Prostate gland (tissue), 2 donors: Measurements from ENCODE around the gene SLIT1. TPM values are rescaled to one million over a fixed set of nuclear protein-coding genes. Genes with fewer than 3 reads are reported as not detected.
A peak's percentile ranks its signal among the peaks of the same experiment; 100 is the strongest.

Source experiments
- DNase-seq: peaks from one replicate; pipeline ENCODE4 v3.0.0-alpha.2; 2019; ENCODE audit warnings: low spot score
- H3K27ac ChIP-seq, 2 donors: fragments of 200-600 bp; sonication (generic); 2 replicates each; pipeline ENCODE4 v1.5.1; 2017 to 2019
- H3K27me3 ChIP-seq: fragments of 200-600 bp; sonication (generic); replicated peaks from 2 replicates; pipeline ENCODE4 v1.5.1; 2019; ENCODE audit not compliant: insufficient read depth
- H3K36me3 ChIP-seq, 2 donors: fragments of 200-600 bp; sonication (generic); 1 replicate in 1 of 2; 2 replicates in 1 of 2; pipeline versions ENCODE4 v1.5.1 to v1.8.1; 2017 to 2019
- H3K4me1 ChIP-seq: fragments of 200-600 bp; sonication (generic); replicated peaks from 2 replicates; pipeline ENCODE4 v1.5.1; 2019
- H3K4me3 ChIP-seq, 2 donors: fragments of 200-600 bp; sonication (generic); 2 replicates each; pipeline ENCODE4 v1.5.1; 2017 to 2019
- H3K9me3 ChIP-seq: fragments of 200-600 bp; sonication (generic); 2 replicates; pipeline ENCODE4 v1.5.1; 2017
- CTCF ChIP-seq, 4 experiments: fragments of 200-600 bp in 2 of 4; fragments of 450-650 bp in 2 of 4; sonication (generic) in 2 of 4; IDR thresholded peaks; 1 replicate in 3 of 4; 2 replicates in 1 of 4; pipeline ENCODE4 v1.5.1; 2016 to 2019; ENCODE audit warnings: antibody characterized with exemption in 4 of 4, mild to moderate bottlenecking in 2 of 4, moderate library complexity in 2 of 4
- POLR2A ChIP-seq: fragments of 450-650 bp; IDR thresholded peaks from one replicate; pipeline ENCODE4 v1.6.1; 2016; ENCODE audit warnings: antibody characterized with exemption, mild to moderate bottlenecking
- POLR2AphosphoS5 ChIP-seq: sonication (generic); formaldehyde crosslinking; IDR thresholded peaks from one replicate; pipeline ENCODE4 v1.6.1; 2017; ENCODE audit warnings: antibody characterized with exemption
- WGBS: methylation state at CpG from one replicate; pipeline ENCODE4 v1.1.5; 2018; 5-methylcytosine and 5-hydroxymethylcytosine counted together
- intact Hi-C: fragments of 100-400 bp; cut with DNase I; formaldehyde crosslinking; loops from one replicate; pipeline ENCODE4 v1.14.2; 2022
- total RNA-seq, 2 donors: library from RNA; depleted of rRNA; stranded (reverse); fragments of >200 nt; gene quantifications; one replicate each; pipeline ENCODE4 v1.1.0, GENCODE V29; 2016

Gene SLIT1
- total RNA-seq, 2 donors from 2014 or later = 0.59 to 0.91 TPM

- WGBS = 93% methylated on average over 6 of the region's 7 CpGs
- Histone ChIP-seq H3K36me3 (no peaks in the 10 kb centered on the region), H3K4me3 (no peak overlapping the region), H3K9me3 (no peaks in the 10 kb centered on the region), H3K27me3 (no peaks in the 10 kb centered on the region), H3K4me1 (no peaks in the 10 kb centered on the region), H3K27ac (no peak overlapping the region)
- intact Hi-C loops = no loop called here
- no peak for TF ChIP-seq POLR2AphosphoS5
- no peak for TF ChIP-seq POLR2A
- no peak for TF ChIP-seq CTCF (IDR thresholded peaks at IDR 0.05)
- DNase-seq = no peak
These were observed 125.9 kb downstream of the SLIT1 start for GRCh38 chr10:97059872-97060205.

DNA sequence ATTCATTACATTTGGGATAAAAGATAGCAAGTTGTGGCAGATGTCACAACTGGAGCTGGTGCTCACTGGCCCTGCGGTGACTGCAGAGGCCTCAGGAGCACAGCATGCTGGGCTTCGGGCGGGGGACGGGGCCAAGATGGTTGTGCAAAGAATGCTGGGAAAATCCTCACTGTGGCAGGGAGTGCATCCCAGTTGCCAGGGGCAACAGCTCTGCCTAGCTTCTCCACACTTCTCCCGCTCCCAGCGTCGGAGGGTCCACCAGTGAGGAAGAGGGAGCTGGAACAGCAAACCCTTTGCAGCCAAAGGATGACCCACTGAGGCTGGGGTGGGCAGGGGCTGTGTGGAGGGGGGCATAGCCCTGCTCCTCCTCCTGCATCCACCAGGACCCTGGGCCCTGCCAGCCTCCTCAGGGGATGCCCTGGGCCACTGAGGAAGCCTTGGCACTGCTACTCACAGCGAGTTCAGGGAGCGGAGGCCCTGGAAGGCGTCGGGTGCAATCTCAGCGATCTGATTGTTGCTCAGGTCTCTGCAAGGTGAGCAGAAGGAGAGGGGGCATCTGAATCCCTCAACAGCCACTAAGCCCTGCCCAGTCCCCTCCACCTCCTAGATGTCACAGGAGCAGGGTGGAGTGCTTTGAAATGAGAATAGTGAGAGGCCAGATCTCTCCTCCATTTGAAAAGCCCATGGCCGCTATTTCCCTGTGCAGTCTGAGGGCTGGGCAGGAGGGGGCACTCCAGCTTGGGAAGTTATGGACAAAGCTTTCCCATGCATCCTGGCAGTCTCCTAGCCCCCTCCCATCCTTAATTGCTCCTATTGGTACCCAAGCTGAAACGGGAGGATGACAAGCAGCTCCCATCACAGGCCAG is 126.5 kb downstream of the SLIT1 start:
- H3K4me1 ChIP-seq = no peaks in the 10 kb centered on the region
- H3K27ac ChIP-seq = no peak overlapping the region
- TF ChIP-seq POLR2A (no peak), POLR2AphosphoS5 (no peak), CTCF (IDR thresholded peaks at IDR 0.05) (no peak)
- H3K4me3 ChIP-seq = no peak overlapping the region
- 88% methylated on average over 14 of the region's 14 CpGs for WGBS
- H3K36me3 ChIP-seq = no peaks in the 10 kb centered on the region
- intact Hi-C loops = no loop called here
- H3K27me3 ChIP-seq = no peaks in the 10 kb centered on the region
- DNase-seq = no peak
- no peaks in the 10 kb centered on the region for H3K9me3 ChIP-seq

DNA sequence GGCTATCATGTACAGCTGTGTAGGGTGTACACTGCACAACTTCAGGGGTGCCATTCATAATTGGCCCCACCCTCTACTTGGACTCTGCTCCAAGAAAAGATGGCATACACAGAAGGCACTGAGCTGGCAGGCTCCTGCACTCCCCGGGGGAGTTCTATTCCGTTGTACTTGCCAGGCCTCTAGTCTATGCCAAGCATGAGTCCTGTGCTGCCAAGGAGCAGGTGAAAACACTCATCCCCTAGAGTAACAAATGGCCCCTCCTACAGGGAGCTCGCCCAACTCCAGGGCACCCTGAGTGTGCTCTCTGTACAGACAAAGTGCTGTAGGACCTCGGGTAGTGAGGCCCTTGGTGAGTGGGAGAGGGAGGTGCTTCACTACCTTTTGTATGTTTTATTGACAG is 127.2 kb downstream of the SLIT1 start:
- peak; percentile 5 for TF ChIP-seq POLR2AphosphoS5
- no peak for TF ChIP-seq CTCF (IDR thresholded peaks at IDR 0.05)
- Histone ChIP-seq H3K4me3 (no peak overlapping the region), H3K36me3 (no peaks in the 10 kb centered on the region), H3K27ac (no peak overlapping the region), H3K9me3 (no peaks in the 10 kb centered on the region), H3K27me3 (no peaks in the 10 kb centered on the region), H3K4me1 (no peaks in the 10 kb centered on the region)
- intact Hi-C loops = no loop called here
- peak; percentile 23 for DNase-seq
- 24% methylated on average over 4 of the region's 4 CpGs for WGBS

DNA sequence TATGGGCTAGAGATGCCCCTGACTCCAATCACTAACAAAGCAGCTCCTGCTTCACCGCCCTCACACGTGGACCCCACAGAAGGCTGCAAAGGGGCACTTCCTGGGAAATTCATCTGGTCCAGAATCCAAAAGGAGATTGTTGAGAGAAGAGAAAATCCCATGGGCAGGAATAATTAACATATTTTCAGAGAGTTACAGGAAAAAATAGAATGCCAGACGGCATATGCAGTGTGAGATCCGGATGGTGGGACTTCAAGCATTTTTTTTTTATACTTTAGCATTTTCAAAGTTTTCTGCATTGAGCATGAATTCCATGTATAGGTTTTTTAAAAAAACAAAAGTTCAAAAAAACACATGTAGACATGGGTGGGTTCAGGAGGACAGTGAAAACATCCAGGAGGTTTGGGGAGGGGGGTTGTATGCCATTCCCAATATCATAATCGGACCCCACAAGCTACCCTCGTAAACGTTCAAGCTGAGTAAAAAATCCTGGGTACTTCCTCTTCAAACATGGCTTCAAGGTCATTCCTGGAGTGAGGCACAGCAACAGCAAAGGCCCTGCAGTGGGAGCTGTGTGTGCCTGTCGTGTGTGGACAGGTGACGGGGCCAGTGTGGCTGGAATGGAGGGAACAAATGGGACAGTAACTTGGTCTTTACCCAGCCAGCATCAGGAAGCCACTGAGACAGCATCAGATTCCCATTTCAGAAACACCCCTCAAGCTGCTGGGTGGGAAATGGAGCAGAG is 128.1 kb downstream of the SLIT1 start:
- no peaks in the 10 kb centered on the region for H3K36me3 ChIP-seq
- no peaks in the 10 kb centered on the region for H3K4me1 ChIP-seq
- DNase-seq = no peak
- no peaks in the 10 kb centered on the region for H3K9me3 ChIP-seq
- TF ChIP-seq POLR2AphosphoS5 = no peak
- no peak for TF ChIP-seq POLR2A
- TF ChIP-seq CTCF (IDR thresholded peaks at IDR 0.05) = no peak
- intact Hi-C loops = no loop called here
- H3K27ac ChIP-seq = no peak overlapping the region
- H3K27me3 ChIP-seq = no peaks in the 10 kb centered on the region
- no peak overlapping the region for H3K4me3 ChIP-seq
- WGBS = 82% methylated on average over 9 of the region's 9 CpGs
